B cell (primary cell): ENCODE results near the gene PLEKHJ1. TPM values are rescaled to one million over a fixed set of nuclear protein-coding genes. Genes with fewer than 3 reads are reported as not detected.

Experiments
- ATAC-seq: fragments of 200-7000 bp; cut with Tn5 transposase; one replicate; pipeline ENCODE4 v1.10.0; 2021; ENCODE audit warnings: low read depth, mild to moderate bottlenecking, moderate number of reproducible peaks, moderate library complexity
- CTCF ChIA-PET: fragments of 350-600 bp; sonication (Branson Sonifier 250); formaldehyde crosslinking; loops from one replicate; lab custom pipeline; 2021; ENCODE audit warnings: antibody characterized with exemption, inconsistent platforms; lab: Charles Lee
- POLR2A ChIA-PET: fragments of 350-600 bp; sonication (Branson Sonifier 250); formaldehyde crosslinking; loops from one replicate; lab custom pipeline; 2021; ENCODE audit warnings: antibody characterized with exemption; lab: Charles Lee
- DNase-seq: peaks from one replicate; pipeline ENCODE4 v3.0.0; 2013
- H2AFZ ChIP-seq: 2 replicates; pipeline ENCODE4 v1.6.1; 2012; ENCODE audit warnings: mild to moderate bottlenecking, low read depth, low read length; ENCODE audit not compliant: insufficient read depth, poor library complexity, severe bottlenecking
- H3K27ac ChIP-seq, 2 donors: 1 replicate in 1 of 2; 2 replicates in 1 of 2; pipeline ENCODE4 v1.5.1; 2012 to 2013; ENCODE audit warnings: low read length in 2 of 2, mild to moderate bottlenecking in 2 of 2, moderate library complexity in 1 of 2
- H3K27me3 ChIP-seq, 4 experiments: fragments of 200-600 bp in 1 of 4; sonication (generic) in 1 of 4; replicated peaks in 1 of 4; 1 replicate in 2 of 4; 2 replicates in 2 of 4; pipeline versions ENCODE4 v1.6.1 to v1.7.0; 2013 to 2016; ENCODE audit warnings: low read length in 3 of 4, mild to moderate bottlenecking in 2 of 4, mixed read lengths in 1 of 4, moderate library complexity in 1 of 4; ENCODE audit not compliant: insufficient read depth in 4 of 4, control insufficient read depth in 3 of 4; ENCODE audit errors: control extremely low read depth in 1 of 4
- H3K36me3 ChIP-seq, 2 experiments: replicated peaks in 1 of 2; 1 replicate in 1 of 2; 2 replicates in 1 of 2; pipeline versions ENCODE4 v1.6.1 to v1.7.1; 2013; ENCODE audit warnings: low read length in 1 of 2; ENCODE audit not compliant: insufficient read depth in 2 of 2, control insufficient read depth in 1 of 2; ENCODE audit errors: control extremely low read depth in 1 of 2, extremely low read depth in 1 of 2
- H3K4me1 ChIP-seq, 2 donors: fragments of 200-600 bp in 1 of 2; sonication (generic) in 1 of 2; 1 replicate in 1 of 2; 2 replicates in 1 of 2; pipeline versions ENCODE4 v1.5.1 to v1.6.1; 2013 to 2017; ENCODE audit warnings: low read length in 2 of 2; ENCODE audit not compliant: control insufficient read depth in 2 of 2, insufficient read depth in 2 of 2
- H3K4me2 ChIP-seq: replicated peaks from 2 replicates; pipeline ENCODE3; 2012; ENCODE audit warnings: mild to moderate bottlenecking, low read depth, low read length; ENCODE audit not compliant: poor library complexity, severe bottlenecking
- H3K4me3 ChIP-seq, 5 experiments: fragments of 200-600 bp in 1 of 5; sonication (generic) in 1 of 5; 1 replicate in 3 of 5; 2 replicates in 2 of 5; pipeline versions ENCODE4 v1.5.1 to v1.7.0; 2011 to 2016; ENCODE audit warnings: low read length in 4 of 5, mild to moderate bottlenecking in 4 of 5, low read depth in 2 of 5, control low read depth in 1 of 5, moderate library complexity in 1 of 5; ENCODE audit not compliant: insufficient read depth in 1 of 5; ENCODE audit errors: control extremely low read depth in 1 of 5, extremely low read depth in 1 of 5
- H3K79me2 ChIP-seq: fragments of 200-600 bp; sonication (generic); one replicate; pipeline ENCODE4 v1.6.0; 2016; ENCODE audit warnings: low read length; ENCODE audit not compliant: control insufficient read depth, insufficient read depth
- H3K9ac ChIP-seq: fragments of 200-600 bp; sonication (generic); 2 replicates; pipeline ENCODE4 v1.6.1; 2017; ENCODE audit warnings: mild to moderate bottlenecking, low read length, moderate library complexity
- H3K9me3 ChIP-seq, 3 donors: one replicate each; pipeline versions ENCODE4 v1.6.1 to v1.7.1; 2013; ENCODE audit warnings: low read length in 2 of 3; ENCODE audit not compliant: control insufficient read depth in 2 of 3, insufficient read depth in 1 of 3; ENCODE audit errors: control extremely low read depth in 1 of 3
- H4K20me1 ChIP-seq: 2 replicates; pipeline ENCODE4 v1.6.0; 2012; ENCODE audit warnings: mild to moderate bottlenecking, low read length; ENCODE audit not compliant: insufficient read depth, control insufficient read depth, poor library complexity, severe bottlenecking
- H3K27ac Mint-ChIP-seq: one replicate; pipeline ENCODE4 v1.8.0; 2021; ENCODE audit warnings: mixed read lengths
- H3K27me3 Mint-ChIP-seq: one replicate; pipeline ENCODE4 v1.8.0; 2021; ENCODE audit warnings: mixed read lengths
- H3K4me1 Mint-ChIP-seq: one replicate; pipeline ENCODE4 v1.8.0; 2021; ENCODE audit warnings: mixed read lengths
- H3K4me3 Mint-ChIP-seq: one replicate; pipeline ENCODE4 v1.8.0; 2021; ENCODE audit warnings: mixed read lengths
- H3K9me3 Mint-ChIP-seq: one replicate; pipeline ENCODE4 v1.8.0; 2022; ENCODE audit warnings: mixed read lengths; ENCODE audit not compliant: insufficient read depth
- EZH2 ChIP-seq: IDR thresholded peaks from 2 replicates; pipeline ENCODE4 v1.6.1; 2012; ENCODE audit warnings: borderline replicate concordance, low read depth, mild to moderate bottlenecking, moderate library complexity, low read length; ENCODE audit not compliant: insufficient read depth, poor library complexity, severe bottlenecking
- WGBS: methylation state at CpG from one replicate; pipeline ENCODE4 v1.1.5; 2013; ENCODE audit warnings: missing lambda C conversion rate; ENCODE audit not compliant: insufficient coverage; 5-methylcytosine and 5-hydroxymethylcytosine counted together
- intact Hi-C: fragments of 100-400 bp; cut with micrococcal nuclease; formaldehyde crosslinking; loops from one replicate; pipeline ENCODE4 v1.10.0; 2022
- polyA plus RNA-seq: library from polyadenylated mRNA; depleted of rRNA; stranded (reverse); fragments of >200 nt; gene quantifications from 2 replicates; pipeline ENCODE4 v1.2.3, GENCODE V29; 2012
- total RNA-seq, 2 donors: library from RNA; stranded (reverse); fragments of 120-200 nt in 1 of 2; gene quantifications; 1 replicate in 1 of 2; 2 replicates in 1 of 2; pipeline versions ENCODE4 v1.2.3 to v1.2.4, GENCODE V29; 2013 to 2022
- TF ChIP-seq, protein P1 (sequence below): fragments of 200-600 bp; IDR thresholded peaks from one replicate; pipeline ENCODE4 v1.8.0; 2022; ENCODE audit warnings: antibody characterized with exemption, mild to moderate bottlenecking

PLEKHJ1 gene
- total and polyA plus RNA-seq, 2 donors (not counting 1 experiment from before 2014, with no cell fraction given), result 86.7 to 117 TPM

DNA sequence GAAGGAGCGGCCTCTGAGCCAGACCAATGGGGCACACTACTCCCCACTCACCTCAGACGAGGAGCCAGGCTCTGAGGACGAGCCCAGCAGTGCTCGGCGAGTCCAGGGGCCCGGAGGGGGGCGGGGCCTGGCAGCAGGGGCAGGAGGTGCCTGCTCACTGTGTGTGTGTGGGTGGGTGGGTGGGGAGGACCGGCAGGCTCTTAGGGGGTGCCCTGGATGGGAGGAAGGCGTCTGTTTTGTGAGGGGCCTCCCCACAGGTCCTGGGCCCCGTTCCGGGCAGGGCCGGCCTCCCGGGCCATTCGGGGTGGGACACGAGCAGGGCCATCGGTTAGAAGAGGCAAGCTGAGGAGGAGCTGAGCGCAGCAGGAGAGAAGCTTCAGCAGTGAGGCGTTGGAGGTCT is 12.7 kb downstream of the PLEKHJ1 start:
- no peaks in the 10 kb centered on the region for H3K9me3 Mint-ChIP-seq
- no peaks in the 10 kb centered on the region for H3K9me3 ChIP-seq
- peak overlapping the region; percentile 41 for H3K4me2 ChIP-seq
- ChIA-PET CTCF (interaction anchor here (0.9 to 2.7 kb wide), 4 partner anchors 49 to 67 kb away, joined by 3 to 13 read pairs (median 6); no protein-coding TSS in a partner anchor), POLR2A (interaction anchor here (0.6 to 0.9 kb wide), 3 partner anchors 12 to 72 kb away, joined by 3 to 4 read pairs (median 3); partner anchors contain the start of genes AP3D1 and PLEKHJ1)
- intact Hi-C loops, result no loop called here
- H3K79me2 ChIP-seq, result peaks cover 5% of the 10 kb centered on the region
- H3K27ac ChIP-seq, result peak overlapping the region; percentile 51 to 63
- peaks cover 14% of the 10 kb centered on the region for H4K20me1 ChIP-seq
- WGBS, result 81% methylated on average over 10 of the region's 18 CpGs
- H3K27me3 ChIP-seq, result no peaks in the 10 kb centered on the region
- DNase-seq (no peak), ATAC-seq (peak; percentile 3)
- no peaks in the 10 kb centered on the region for H3K27me3 Mint-ChIP-seq
- TF ChIP-seq, protein P1, sequence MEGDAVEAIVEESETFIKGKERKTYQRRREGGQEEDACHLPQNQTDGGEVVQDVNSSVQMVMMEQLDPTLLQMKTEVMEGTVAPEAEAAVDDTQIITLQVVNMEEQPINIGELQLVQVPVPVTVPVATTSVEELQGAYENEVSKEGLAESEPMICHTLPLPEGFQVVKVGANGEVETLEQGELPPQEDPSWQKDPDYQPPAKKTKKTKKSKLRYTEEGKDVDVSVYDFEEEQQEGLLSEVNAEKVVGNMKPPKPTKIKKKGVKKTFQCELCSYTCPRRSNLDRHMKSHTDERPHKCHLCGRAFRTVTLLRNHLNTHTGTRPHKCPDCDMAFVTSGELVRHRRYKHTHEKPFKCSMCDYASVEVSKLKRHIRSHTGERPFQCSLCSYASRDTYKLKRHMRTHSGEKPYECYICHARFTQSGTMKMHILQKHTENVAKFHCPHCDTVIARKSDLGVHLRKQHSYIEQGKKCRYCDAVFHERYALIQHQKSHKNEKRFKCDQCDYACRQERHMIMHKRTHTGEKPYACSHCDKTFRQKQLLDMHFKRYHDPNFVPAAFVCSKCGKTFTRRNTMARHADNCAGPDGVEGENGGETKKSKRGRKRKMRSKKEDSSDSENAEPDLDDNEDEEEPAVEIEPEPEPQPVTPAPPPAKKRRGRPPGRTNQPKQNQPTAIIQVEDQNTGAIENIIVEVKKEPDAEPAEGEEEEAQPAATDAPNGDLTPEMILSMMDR, result no peak
- H2AFZ ChIP-seq, result no peak overlapping the region
- H3K4me1 Mint-ChIP-seq, result peaks cover 34% of the 10 kb centered on the region
- H3K27ac Mint-ChIP-seq, result peak overlapping the region; percentile 95
- peaks cover 0 to 43% of the 10 kb centered on the region in 2 experiments for H3K36me3 ChIP-seq
- peaks cover 16 to 31% of the 10 kb centered on the region in 2 donors for H3K4me1 ChIP-seq
- H3K4me3 ChIP-seq, result no peak overlapping the region
- no peak overlapping the region for H3K9ac ChIP-seq
- H3K4me3 Mint-ChIP-seq, result peak overlapping the region; percentile 78

DNA sequence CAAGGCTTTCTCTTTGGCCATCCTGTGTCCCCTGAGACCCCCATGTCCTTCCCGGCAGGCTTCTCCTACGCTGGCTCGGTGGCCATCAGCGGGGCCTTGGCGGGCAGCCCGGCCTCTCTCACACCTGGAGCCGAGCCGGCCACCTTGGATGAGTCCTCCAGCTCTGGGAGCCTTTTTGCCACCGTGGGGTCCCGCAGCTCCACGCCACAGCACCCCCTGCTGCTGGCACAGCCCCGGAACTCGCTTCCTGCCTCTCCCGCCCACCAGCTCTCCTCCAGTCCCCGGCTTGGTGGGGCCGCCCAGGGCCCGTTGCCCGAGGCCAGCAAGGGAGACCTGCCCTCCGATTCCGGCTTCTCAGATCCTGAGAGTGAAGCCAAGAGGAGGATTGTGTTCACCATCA is 14.2 kb downstream of the PLEKHJ1 start:
- Mint-ChIP-seq H3K27me3 (no peaks in the 10 kb centered on the region), H3K9me3 (no peaks in the 10 kb centered on the region), H3K4me1 (peaks cover 29% of the 10 kb centered on the region), H3K4me3 (no peak overlapping the region), H3K27ac (no peak overlapping the region)
- peaks cover 5% of the 10 kb centered on the region for H3K79me2 ChIP-seq
- DNase-seq, result no peak
- H3K4me2 ChIP-seq, result no peak overlapping the region
- H4K20me1 ChIP-seq, result peaks cover 9% of the 10 kb centered on the region
- H3K27ac ChIP-seq, result no peak overlapping the region
- WGBS, result 96% methylated on average over 20 of the region's 20 CpGs
- POLR2A ChIA-PET, result interaction anchor here (0.9 kb wide), 1 partner anchor 66 kb away, joined by 4 read pairs; no protein-coding TSS in a partner anchor
- intact Hi-C loops, result no loop called here
- TF ChIP-seq, protein P1, result no peak
- TF ChIP-seq EZH2, result no peak
- no peak overlapping the region for H2AFZ ChIP-seq
- CTCF ChIA-PET, result interaction anchor here (0.7 to 2.7 kb wide), 5 partner anchors 17 to 67 kb away, joined by 3 to 13 read pairs (median 4); no protein-coding TSS in a partner anchor
- ATAC-seq, result no peak
- no peak overlapping the region for H3K4me3 ChIP-seq
- H3K4me1 ChIP-seq, result peaks cover 16 to 25% of the 10 kb centered on the region in 2 donors
- peaks cover 0 to 52% of the 10 kb centered on the region in 2 experiments for H3K36me3 ChIP-seq
- no peaks in the 10 kb centered on the region for H3K27me3 ChIP-seq
- no peaks in the 10 kb centered on the region for H3K9me3 ChIP-seq
- H3K9ac ChIP-seq, result no peak overlapping the region
